Uterus (tissue), 4 donors: ENCODE measurements around the gene MGAT4A. TPM values are rescaled to one million over a fixed set of nuclear protein-coding genes. Genes with fewer than 3 reads are reported as not detected.

Source experiments
- DNase-seq, 2 donors: peaks; one replicate each; pipeline ENCODE4 v3.0.0-alpha.2; 2019 to 2020
- H3K27ac ChIP-seq, 2 donors: fragments of 200-600 bp; sonication (generic); 1 replicate in 1 of 2; 2 replicates in 1 of 2; pipeline ENCODE4 v1.5.1; 2016 to 2018
- H3K27me3 ChIP-seq, 2 donors: fragments of 200-600 bp; sonication (generic); one replicate each; pipeline ENCODE4 v1.5.1; 2018 to 2019; ENCODE audit warnings: control low read depth in 1 of 2
- H3K36me3 ChIP-seq, 2 donors: fragments of 200-600 bp; sonication (generic); one replicate each; pipeline ENCODE4 v1.5.1; 2019; ENCODE audit warnings: control low read depth in 1 of 2
- H3K4me1 ChIP-seq, 2 donors: fragments of 200-600 bp; sonication (generic); one replicate each; pipeline ENCODE4 v1.5.1; 2018 to 2019; ENCODE audit warnings: control low read depth in 1 of 2
- H3K4me3 ChIP-seq, 2 donors: fragments of 200-600 bp; sonication (generic); 1 replicate in 1 of 2; 2 replicates in 1 of 2; pipeline ENCODE4 v1.5.1; 2018 to 2019; ENCODE audit warnings: mild to moderate bottlenecking in 1 of 2
- H3K9me3 ChIP-seq, 2 donors: fragments of 200-600 bp; sonication (generic); one replicate each; pipeline ENCODE4 v1.5.1; 2019; ENCODE audit warnings: control low read depth in 1 of 2
- POLR2A ChIP-seq, 2 donors: fragments of 450-650 bp; IDR thresholded peaks; one replicate each; pipeline ENCODE4 v1.6.1; 2016; ENCODE audit warnings: antibody characterized with exemption in 2 of 2, mild to moderate bottlenecking in 1 of 2, moderate library complexity in 1 of 2
- intact Hi-C: fragments of 100-400 bp; cut with DNase I; formaldehyde crosslinking; loops from one replicate; pipeline ENCODE4 v1.15.1; 2023; ENCODE audit warnings: low total_unique reads
- total RNA-seq, 4 donors: library from RNA; depleted of rRNA in 3 of 4; stranded (reverse); fragments of >200 nt in 3 of 4; gene quantifications; one replicate each; pipeline versions ENCODE4 v1.1.0 to v1.2.4, GENCODE V29; 2014 to 2023
- TF ChIP-seq, protein P1 (sequence below), 4 experiments: fragments of 200-600 bp in 2 of 4; fragments of 450-650 bp in 2 of 4; sonication (generic) in 2 of 4; IDR thresholded peaks; one replicate each; pipeline ENCODE4 v1.5.1; 2016 to 2019; ENCODE audit warnings: antibody characterized with exemption in 4 of 4, mild to moderate bottlenecking in 2 of 4, moderate library complexity in 1 of 4
- donor health status: DM: yes; HTN: yes; CAD: no.

MGAT4A gene
- total RNA-seq, 4 donors from 2014 or later, result 25.9 to 107 (median 52.9) TPM

GRCh38 chr2:98577313-98577712 lies 153.6 kb downstream of the MGAT4A start:
- no peaks in the 10 kb centered on the region for H3K9me3 ChIP-seq
- intact Hi-C loops, result no loop called here
- no peak for TF ChIP-seq POLR2A (IDR thresholded peaks at IDR 0.05)
- TF ChIP-seq, protein P1, sequence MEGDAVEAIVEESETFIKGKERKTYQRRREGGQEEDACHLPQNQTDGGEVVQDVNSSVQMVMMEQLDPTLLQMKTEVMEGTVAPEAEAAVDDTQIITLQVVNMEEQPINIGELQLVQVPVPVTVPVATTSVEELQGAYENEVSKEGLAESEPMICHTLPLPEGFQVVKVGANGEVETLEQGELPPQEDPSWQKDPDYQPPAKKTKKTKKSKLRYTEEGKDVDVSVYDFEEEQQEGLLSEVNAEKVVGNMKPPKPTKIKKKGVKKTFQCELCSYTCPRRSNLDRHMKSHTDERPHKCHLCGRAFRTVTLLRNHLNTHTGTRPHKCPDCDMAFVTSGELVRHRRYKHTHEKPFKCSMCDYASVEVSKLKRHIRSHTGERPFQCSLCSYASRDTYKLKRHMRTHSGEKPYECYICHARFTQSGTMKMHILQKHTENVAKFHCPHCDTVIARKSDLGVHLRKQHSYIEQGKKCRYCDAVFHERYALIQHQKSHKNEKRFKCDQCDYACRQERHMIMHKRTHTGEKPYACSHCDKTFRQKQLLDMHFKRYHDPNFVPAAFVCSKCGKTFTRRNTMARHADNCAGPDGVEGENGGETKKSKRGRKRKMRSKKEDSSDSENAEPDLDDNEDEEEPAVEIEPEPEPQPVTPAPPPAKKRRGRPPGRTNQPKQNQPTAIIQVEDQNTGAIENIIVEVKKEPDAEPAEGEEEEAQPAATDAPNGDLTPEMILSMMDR (IDR thresholded peaks at IDR 0.05), result no peak
- H3K4me3 ChIP-seq, result no peak overlapping the region
- H3K27ac ChIP-seq, result no peak overlapping the region
- H3K27me3 ChIP-seq, result no peaks in the 10 kb centered on the region
- no peak for DNase-seq
- no peaks in the 10 kb centered on the region for H3K4me1 ChIP-seq
- H3K36me3 ChIP-seq, result no peaks in the 10 kb centered on the region

DNA sequence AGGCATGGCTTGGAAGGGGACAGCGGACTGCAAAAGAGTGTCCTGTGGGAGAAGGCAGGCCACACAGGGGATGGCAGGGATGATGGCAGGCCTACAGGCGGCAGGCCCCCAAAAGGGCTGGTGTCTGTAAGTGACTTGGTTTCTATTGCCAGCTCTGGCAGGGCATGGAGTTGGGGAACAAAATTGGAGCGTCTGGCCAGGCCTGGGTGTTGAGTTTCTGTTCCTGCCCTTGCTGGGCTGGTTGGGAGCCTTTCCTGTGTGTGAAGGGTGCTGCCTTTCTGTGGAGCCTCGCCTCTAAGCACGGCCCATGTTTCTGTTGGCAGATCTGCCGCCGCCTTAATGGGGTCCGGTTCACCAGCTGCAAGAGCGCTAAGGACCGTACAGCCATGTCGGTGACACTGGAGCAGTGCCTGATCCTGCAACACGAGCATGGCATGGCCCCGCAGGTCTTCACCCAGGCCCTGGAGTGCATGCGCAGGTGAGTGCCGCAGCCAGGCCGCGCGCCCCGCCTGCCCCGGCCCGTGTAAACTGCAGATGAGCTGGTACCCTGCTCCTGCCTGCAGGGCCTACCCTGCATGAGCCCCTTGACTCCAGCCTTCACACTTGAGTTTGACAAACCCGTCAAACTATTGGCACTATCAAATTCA lies 154.1 kb downstream of the MGAT4A start:
- H3K27me3 ChIP-seq, result no peaks in the 10 kb centered on the region
- H3K4me1 ChIP-seq, result no peaks in the 10 kb centered on the region
- no peak for DNase-seq
- TF ChIP-seq, protein P1 (IDR thresholded peaks at IDR 0.05), result no peak
- no peak for TF ChIP-seq POLR2A (IDR thresholded peaks at IDR 0.05)
- no peak overlapping the region for H3K4me3 ChIP-seq
- no peaks in the 10 kb centered on the region for H3K9me3 ChIP-seq
- H3K27ac ChIP-seq, result no peak overlapping the region
- H3K36me3 ChIP-seq, result no peaks in the 10 kb centered on the region
- intact Hi-C loops, result no loop called here

DNA sequence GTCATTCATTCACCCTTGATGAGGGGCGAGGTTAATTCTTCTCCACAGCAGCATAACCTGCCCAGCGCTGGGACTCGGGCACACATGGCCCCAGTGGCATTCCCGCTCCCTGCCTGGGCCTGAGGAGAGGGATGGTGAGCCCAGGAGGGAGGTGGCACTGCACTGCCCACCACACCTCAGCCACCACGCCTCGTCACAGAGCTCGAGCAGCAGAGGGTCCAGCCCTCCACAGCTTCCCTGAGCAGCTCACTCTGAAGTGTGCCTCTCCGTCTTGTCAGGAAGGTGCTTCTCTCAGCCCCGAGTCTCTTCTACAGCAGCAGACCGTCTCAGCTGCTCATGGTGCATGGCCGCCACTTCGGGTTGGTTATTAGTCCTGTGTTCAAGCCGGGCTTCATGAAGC lies 157.5 kb downstream of the MGAT4A start:
- no peak for DNase-seq
- intact Hi-C loops, result no loop called here
- no peaks in the 10 kb centered on the region for H3K36me3 ChIP-seq

DNA sequence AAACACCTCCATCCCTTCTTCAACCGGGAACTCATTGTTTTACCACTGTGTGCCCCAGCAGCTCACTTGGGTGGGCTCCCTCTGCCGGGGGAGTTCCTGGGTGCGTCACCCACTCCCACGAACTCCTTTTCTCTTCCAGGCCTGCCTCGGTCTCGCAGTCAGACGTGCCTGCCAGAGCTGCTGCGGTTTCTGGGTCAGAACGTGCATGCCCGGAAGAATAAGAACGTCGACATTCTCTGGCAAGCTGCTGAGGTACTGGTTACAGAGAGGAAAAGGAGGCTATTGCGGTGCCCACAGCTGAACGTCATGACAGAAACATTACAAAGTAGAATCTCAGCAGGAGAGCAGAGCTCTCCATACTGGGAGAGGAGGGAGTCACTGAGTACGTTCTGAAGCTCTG lies 158.3 kb downstream of the MGAT4A start:
- H3K9me3 ChIP-seq, result no peaks in the 10 kb centered on the region

More for the DNA sequence above, 157.5 kb downstream of the MGAT4A start:
- no peak overlapping the region for H3K4me3 ChIP-seq
- TF ChIP-seq, protein P1 (IDR thresholded peaks at IDR 0.05), result no peak
- no peak for TF ChIP-seq POLR2A (IDR thresholded peaks at IDR 0.05)
- no peaks in the 10 kb centered on the region for H3K27me3 ChIP-seq
- H3K9me3 ChIP-seq, result no peaks in the 10 kb centered on the region
- H3K4me1 ChIP-seq, result no peaks in the 10 kb centered on the region
- H3K27ac ChIP-seq, result no peak overlapping the region

GRCh38 chr2:98572211-98572610 lies 158.7 kb downstream of the MGAT4A start:
- Histone ChIP-seq H3K36me3 (no peaks in the 10 kb centered on the region), H3K4me3 (no peak overlapping the region), H3K9me3 (no peaks in the 10 kb centered on the region), H3K27ac (no peak overlapping the region), H3K27me3 (no peaks in the 10 kb centered on the region), H3K4me1 (no peaks in the 10 kb centered on the region)
- TF ChIP-seq, protein P1 (IDR thresholded peaks at IDR 0.05), result no peak
- TF ChIP-seq POLR2A (IDR thresholded peaks at IDR 0.05), result no peak
- intact Hi-C loops, result no loop called here
- DNase-seq, result no peak

More for the DNA sequence above, 158.3 kb downstream of the MGAT4A start:
- no peak for TF ChIP-seq POLR2A (IDR thresholded peaks at IDR 0.05)
- TF ChIP-seq, protein P1 (IDR thresholded peaks at IDR 0.05), result no peak
- Histone ChIP-seq H3K27me3 (no peaks in the 10 kb centered on the region), H3K4me1 (no peaks in the 10 kb centered on the region), H3K4me3 (no peak overlapping the region), H3K36me3 (no peaks in the 10 kb centered on the region), H3K27ac (no peak overlapping the region)
- DNase-seq, result no peak
- intact Hi-C loops, result no loop called here
